Adrenal gland (tissue), 12 donors: ENCODE results near the gene PGPEP1. TPM values are rescaled to one million over a fixed set of nuclear protein-coding genes. Genes with fewer than 3 reads are reported as not detected.

Experiments used
- DNase-seq, 7 donors: peaks; one replicate each; pipeline ENCODE4 v3.0.0-alpha.2; 2019 to 2020
- H3K27ac ChIP-seq, 5 donors: fragments of 200-600 bp; sonication (generic) in 4 of 5; 1 replicate in 3 of 5; 2 replicates in 2 of 5; pipeline versions ENCODE4 v1.5.1 to v1.8.0; 2016 to 2020; ENCODE audit warnings: mild to moderate bottlenecking in 1 of 5
- H3K27me3 ChIP-seq: fragments of 200-600 bp; 2 replicates; pipeline ENCODE4 v1.8.0; 2021
- H3K36me3 ChIP-seq, 2 donors: fragments of 200-600 bp; replicated peaks in 1 of 2; 1 replicate in 1 of 2; 2 replicates in 1 of 2; pipeline versions ENCODE4 v1.5.1 to v1.8.0; 2018 to 2022
- H3K4me1 ChIP-seq, 2 donors: fragments of 200-600 bp; replicated peaks in 1 of 2; 1 replicate in 1 of 2; 2 replicates in 1 of 2; pipeline versions ENCODE4 v1.5.1 to v1.8.0; 2018 to 2021
- H3K4me3 ChIP-seq, 4 donors: fragments of 200-600 bp; sonication (generic) in 3 of 4; one replicate each; pipeline ENCODE4 v1.5.1; 2016 to 2018
- H3K9me3 ChIP-seq, 3 donors: fragments of 200-600 bp; sonication (generic) in 1 of 3; replicated peaks in 1 of 3; 1 replicate in 2 of 3; 2 replicates in 1 of 3; pipeline versions ENCODE4 v1.5.1 to v1.8.0; 2016 to 2021
- POLR2A ChIP-seq, 2 donors: fragments of 450-650 bp; IDR thresholded peaks; one replicate each; pipeline ENCODE4 v1.6.1; 2017; ENCODE audit warnings: antibody characterized with exemption in 2 of 2, mild to moderate bottlenecking in 2 of 2, moderate library complexity in 1 of 2
- WGBS, 4 donors: extraction: QIAGEN DNeasy Blood & Tissue Kit in 2 of 4; methylation state at CpG; one replicate each; pipeline versions ENCODE4 v1.1.5 to v1.1.7; 2013 to 2017; 5-methylcytosine and 5-hydroxymethylcytosine counted together
- intact Hi-C, 2 donors: fragments of 100-400 bp; cut with DNase I; formaldehyde crosslinking; loops; one replicate each; pipeline versions ENCODE4 v1.14.1 to v1.15.0; 2022 to 2023
- polyA plus RNA-seq, 3 donors: library from polyadenylated mRNA; stranded (reverse); fragments of 200-250 nt in 2 of 3; fragments of 350-450 nt in 1 of 3; fragmentation: Illumina TruSeq in 1 of 3; extraction: RNeasy Lipid Tissue Mini Kit (QIAGEN cat#74804) in 1 of 3; gene quantifications; one replicate each; pipeline ENCODE4 v1.2.3, GENCODE V29; 2013 to 2014
- total RNA-seq, 9 donors: library from RNA; depleted of rRNA in 4 of 9; stranded (reverse); fragments of >200 nt in 4 of 9; fragments of 120-200 nt in 1 of 9; fragmentation: NEBNext Ultra II Directional in 1 of 9; extraction: Animal tissue kit (Norgen Biotek cat#: 25700) in 1 of 9; gene quantifications; one replicate each; pipeline versions ENCODE4 v1.1.0 to v1.2.4, GENCODE V29; 2013 to 2023
- TF ChIP-seq, protein P1 (sequence below), 6 experiments: fragments of 450-650 bp in 4 of 6; fragments of 200-600 bp in 2 of 6; sonication (generic) in 1 of 6; IDR thresholded peaks; 1 replicate in 5 of 6; 2 replicates in 1 of 6; pipeline versions ENCODE4 v1.5.1 to v1.8.0; 2016 to 2021; ENCODE audit warnings: antibody characterized with exemption in 6 of 6, mild to moderate bottlenecking in 2 of 6, moderate library complexity in 1 of 6
- donor health status: healthy with polysubstance abuse.
- donor health status: Bipolar disorder and iron deficiency.
- donor health status: DM: yes; HTN: yes; CAD: no.
- donor health status: DM: no; HTN: no; CAD: no.
- donor health status: DM: no; HTN: no; CAD: no.
- donor health status: DM: yes; HTN: yes; CAD: no.

Gene PGPEP1
- total and polyA plus RNA-seq, 12 donors = 19.0 to 89.2 (median 44.0) TPM

GRCh38 chr19:18306209-18306887, 34.0 kb upstream of the PGPEP1 start:
- peaks cover 46 to 50% of the 10 kb centered on the region in 2 donors for H3K4me1 ChIP-seq
- 79 to 87% (median 86%) methylated on average over 19 to 26 of the region's 26 CpGs for WGBS, 4 donors

DNA sequence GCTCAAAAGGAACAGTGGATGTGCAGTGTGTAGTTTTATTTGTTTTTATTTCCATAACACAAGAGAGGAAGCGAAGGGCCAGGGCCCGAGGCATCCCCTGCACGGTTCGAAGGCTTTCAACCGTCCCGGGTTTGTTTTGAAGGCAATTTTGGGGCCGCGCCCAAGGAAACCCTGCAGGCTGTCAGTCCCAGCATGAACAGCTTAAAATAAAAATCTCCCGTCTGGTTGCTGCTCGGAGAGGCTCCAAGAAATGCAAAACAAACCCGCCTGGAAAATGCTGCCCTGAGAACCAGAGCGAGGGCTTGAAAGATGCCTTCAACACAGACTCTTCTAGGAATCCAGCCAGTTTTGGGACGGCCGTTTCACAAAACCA, 33.5 kb upstream of the PGPEP1 start:
- H3K36me3 ChIP-seq = peaks cover 0 to 18% of the 10 kb centered on the region in 2 donors
- 77 to 78% (median 78%) methylated on average over 14 of the region's 14 CpGs for WGBS, 4 donors
- intact Hi-C loops = no loop called here
- H3K27me3 ChIP-seq = no peaks in the 10 kb centered on the region
- H3K9me3 ChIP-seq = no peaks in the 10 kb centered on the region
- no peak for TF ChIP-seq POLR2A (IDR thresholded peaks at IDR 0.05)
- TF ChIP-seq, protein P1, sequence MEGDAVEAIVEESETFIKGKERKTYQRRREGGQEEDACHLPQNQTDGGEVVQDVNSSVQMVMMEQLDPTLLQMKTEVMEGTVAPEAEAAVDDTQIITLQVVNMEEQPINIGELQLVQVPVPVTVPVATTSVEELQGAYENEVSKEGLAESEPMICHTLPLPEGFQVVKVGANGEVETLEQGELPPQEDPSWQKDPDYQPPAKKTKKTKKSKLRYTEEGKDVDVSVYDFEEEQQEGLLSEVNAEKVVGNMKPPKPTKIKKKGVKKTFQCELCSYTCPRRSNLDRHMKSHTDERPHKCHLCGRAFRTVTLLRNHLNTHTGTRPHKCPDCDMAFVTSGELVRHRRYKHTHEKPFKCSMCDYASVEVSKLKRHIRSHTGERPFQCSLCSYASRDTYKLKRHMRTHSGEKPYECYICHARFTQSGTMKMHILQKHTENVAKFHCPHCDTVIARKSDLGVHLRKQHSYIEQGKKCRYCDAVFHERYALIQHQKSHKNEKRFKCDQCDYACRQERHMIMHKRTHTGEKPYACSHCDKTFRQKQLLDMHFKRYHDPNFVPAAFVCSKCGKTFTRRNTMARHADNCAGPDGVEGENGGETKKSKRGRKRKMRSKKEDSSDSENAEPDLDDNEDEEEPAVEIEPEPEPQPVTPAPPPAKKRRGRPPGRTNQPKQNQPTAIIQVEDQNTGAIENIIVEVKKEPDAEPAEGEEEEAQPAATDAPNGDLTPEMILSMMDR (IDR thresholded peaks at IDR 0.05) = no peak
- no peak overlapping the region for H3K4me3 ChIP-seq
- H3K4me1 ChIP-seq = peaks cover 44 to 48% of the 10 kb centered on the region in 2 donors
- peak in 1 of 7 donors; percentile 29 for DNase-seq
- peak overlapping the region in 2 of 5 donors; percentile 90 to 99 for H3K27ac ChIP-seq

More at GRCh38 chr19:18306209-18306887, 34.0 kb upstream of the PGPEP1 start:
- Histone ChIP-seq H3K4me3 (no peak overlapping the region), H3K27me3 (no peaks in the 10 kb centered on the region), H3K27ac (peak overlapping the region in 3 of 5 donors; percentile 90 to 99 (median 97)), H3K36me3 (peaks cover 0 to 13% of the 10 kb centered on the region in 2 donors), H3K9me3 (no peaks in the 10 kb centered on the region)
- TF ChIP-seq POLR2A (IDR thresholded peaks at IDR 0.05) = no peak
- intact Hi-C loops = no loop called here
- peak in 2 of 7 donors; percentile 26 to 44 for DNase-seq

- Histone ChIP-seq H3K36me3 (peaks cover 0 to 22% of the 10 kb centered on the region in 2 donors), H3K4me1 (peaks cover 44 to 48% of the 10 kb centered on the region in 2 donors), H3K27me3 (no peaks in the 10 kb centered on the region), H3K4me3 (no peak overlapping the region), H3K9me3 (no peaks in the 10 kb centered on the region), H3K27ac (peak overlapping the region in 3 of 5 donors; percentile 3 to 99 (median 90))
- TF ChIP-seq, protein P1 (IDR thresholded peaks at IDR 0.05) = no peak
- DNase-seq = no peak
- intact Hi-C loops = no loop called here
- 89 to 99% (median 91%) methylated on average over 10 to 19 of the region's 19 CpGs for WGBS, 4 donors
These were observed 33.1 kb upstream of the PGPEP1 start for GRCh38 chr19:18307271-18307681.

DNA sequence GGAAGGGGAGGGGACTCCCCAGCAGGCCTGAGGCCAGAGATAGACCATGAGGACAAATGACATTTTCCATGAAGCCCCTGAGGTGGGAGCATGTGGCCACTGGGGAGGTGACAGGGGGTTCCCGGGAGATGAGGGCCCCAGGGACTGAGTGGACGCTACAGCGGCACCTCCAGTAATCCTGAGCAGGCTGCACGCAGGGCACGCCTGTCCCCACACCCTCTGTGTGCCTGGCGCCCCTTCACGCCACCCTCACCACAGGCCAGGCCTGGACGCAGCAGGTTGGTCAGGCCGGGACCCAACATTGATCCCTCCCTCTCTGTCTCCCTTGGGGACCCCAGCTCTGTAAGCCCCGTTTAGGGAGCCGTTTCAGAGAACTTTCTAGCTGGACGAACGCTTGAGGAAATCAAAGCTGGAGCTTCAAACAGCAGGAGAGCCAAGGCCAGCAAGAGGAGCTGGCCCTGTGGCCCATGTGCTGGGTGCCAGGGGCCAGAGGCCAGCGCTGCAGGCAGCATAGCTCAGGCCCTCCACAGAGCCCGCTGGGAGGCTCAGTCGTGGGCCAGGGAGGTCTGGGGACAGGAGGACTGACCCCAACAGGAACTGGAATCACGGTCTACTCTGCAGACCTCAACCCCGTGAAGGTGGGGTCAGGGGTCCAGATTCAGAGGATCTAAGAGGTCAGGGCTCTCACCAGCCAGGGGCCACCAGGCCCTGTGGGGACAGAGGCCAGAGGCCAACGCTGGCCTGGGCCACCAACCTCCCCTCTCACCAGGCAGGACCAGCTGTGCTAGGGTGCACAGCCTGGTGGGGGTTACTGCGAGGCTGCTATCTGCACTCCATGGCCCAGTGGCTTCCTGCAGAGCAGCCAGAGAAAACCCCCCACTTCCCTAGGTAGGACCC, 32.1 kb upstream of the PGPEP1 start:
- Histone ChIP-seq H3K36me3 (peaks cover 0 to 27% of the 10 kb centered on the region in 2 donors), H3K9me3 (no peaks in the 10 kb centered on the region), H3K4me3 (no peak overlapping the region), H3K4me1 (peaks cover 35 to 41% of the 10 kb centered on the region in 2 donors), H3K27me3 (no peaks in the 10 kb centered on the region), H3K27ac (peak overlapping the region in 4 of 5 donors; percentile 51 to 99 (median 72))
- intact Hi-C loops = no loop called here
- no peak for TF ChIP-seq POLR2A (IDR thresholded peaks at IDR 0.05)
- 56 to 77% (median 73%) methylated on average over 7 to 20 of the region's 20 CpGs for WGBS, 4 donors
- peak in 2 of 7 donors; percentile 40 to 54 for DNase-seq

GRCh38 chr19:18308948-18309325, 31.5 kb upstream of the PGPEP1 start:
- no peak for DNase-seq
- TF ChIP-seq POLR2A (IDR thresholded peaks at IDR 0.05) = no peak
- TF ChIP-seq, protein P1 (IDR thresholded peaks at IDR 0.05) = no peak
- no peaks in the 10 kb centered on the region for H3K9me3 ChIP-seq
- H3K36me3 ChIP-seq = peaks cover 0 to 27% of the 10 kb centered on the region in 2 donors
- H3K27ac ChIP-seq = peak overlapping the region in 3 of 5 donors; percentile 51 to 99 (median 90)
- 76 to 79% methylated on average over 7 of the region's 7 CpGs; no CpG with 5 or more reads in 2 of the 4 donors for WGBS, 4 donors
- peaks cover 29 to 35% of the 10 kb centered on the region in 2 donors for H3K4me1 ChIP-seq
- intact Hi-C loops = no loop called here
- no peaks in the 10 kb centered on the region for H3K27me3 ChIP-seq
- H3K4me3 ChIP-seq = no peak overlapping the region
